ENCODE results near the gene LAT. TPM values are rescaled to one million over a fixed set of nuclear protein-coding genes. Genes with fewer than 3 reads are reported as not detected.

The LAT gene
- total RNA-seq, 1 experiment from 2014 or later, result 3.3 TPM

- H3K79me2 ChIP-seq (ENCODE audit: insufficient read depth, low read length), result no peaks in the 10 kb centered on the region
- ChIA-PET CTCF (interaction anchor here (0.9 kb wide), 1 partner anchor 12 kb away, joined by 3 read pairs; no protein-coding TSS in a partner anchor), POLR2A (no interaction called here)
These were observed 4.5 kb downstream of the LAT start for GRCh38 chr16:28989363-28989762.

More at GRCh38 chr16:28989363-28989762, 4.5 kb downstream of the LAT start:
- H3K4me1 ChIP-seq (ENCODE audit: control insufficient read depth in 1 of 2, insufficient read depth in 2 of 2, low read length in 2 of 2), result no peaks in the 10 kb centered on the region
- H3K9me3 ChIP-seq (ENCODE audit: control insufficient read depth in 1 of 2, insufficient read depth in 1 of 2, low read depth in 1 of 2, low read length in 2 of 2), result no peaks in the 10 kb centered on the region
- H3K4me2 ChIP-seq (ENCODE audit: low read length), result no peak overlapping the region
- ATAC-seq, result no peak
- H3K27ac ChIP-seq (ENCODE audit: low read depth, low read length), result no peak overlapping the region
- no peak for DNase-seq (ENCODE audit: low read depth, low spot score)
- no peak overlapping the region for H3K9ac ChIP-seq (ENCODE audit: low read length)
- intact Hi-C loops (cut with micrococcal nuclease), result no loop called here
- TF ChIP-seq ATF3 (IDR thresholded peaks at IDR 0.05) (no peak), ZFX (IDR thresholded peaks at IDR 0.05) (no peak), JUND (IDR thresholded peaks at IDR 0.05) (no peak), YY1 (IDR thresholded peaks at IDR 0.05; ENCODE audit: extremely low read depth, insufficient replicate concordance, low read depth, low read length) (no peak), CEBPB (IDR thresholded peaks at IDR 0.05; ENCODE audit: low read depth) (no peak), ZNF274 (IDR thresholded peaks at IDR 0.05; ENCODE audit: low read depth, low read length) (no peak), EZH2phosphoT487 (IDR thresholded peaks at IDR 0.05; ENCODE audit: borderline replicate concordance) (no peak), SRF (IDR thresholded peaks at IDR 0.05; ENCODE audit: low read depth) (no peak), MAX (IDR thresholded peaks at IDR 0.05) (no peak), POLR2AphosphoS5 (IDR thresholded peaks at IDR 0.05; ENCODE audit: low read depth, low read length) (no peak), POLR2A (IDR thresholded peaks at IDR 0.05; ENCODE audit: borderline replicate concordance, extremely low read depth, insufficient read depth, insufficient read length) (no peak), TCF7L2 (IDR thresholded peaks at IDR 0.05; ENCODE audit: borderline replicate concordance, extremely low read depth, insufficient read depth, insufficient read length) (no peak), EGR1 (IDR thresholded peaks at IDR 0.05; ENCODE audit: low read depth) (no peak), EZH2 (IDR thresholded peaks at IDR 0.05) (no peak), SP1 (IDR thresholded peaks at IDR 0.05; ENCODE audit: low read depth) (no peak), CBX3 (IDR thresholded peaks at IDR 0.05; ENCODE audit: low read depth) (no peak), ZBTB33 (IDR thresholded peaks at IDR 0.05; ENCODE audit: extremely low read depth, insufficient replicate concordance, low read length) (no peak), CTCF (IDR thresholded peaks at IDR 0.05 in 2 of 3, conservative IDR thresholded peaks at IDR 0.05 in 1 of 3; ENCODE audit: borderline replicate concordance in 1 of 3, insufficient read depth in 1 of 3, low read depth in 2 of 3, low read length in 2 of 3) (no peak), SIN3A (IDR thresholded peaks at IDR 0.05; ENCODE audit: low read depth) (no peak), ELF1 (IDR thresholded peaks at IDR 0.05; ENCODE audit: borderline replicate concordance, low read depth) (no peak)
- H3K36me3 ChIP-seq (ENCODE audit: control insufficient read depth in 1 of 2, insufficient read depth in 2 of 2, low read length in 2 of 2), result no peaks in the 10 kb centered on the region
- BruUV-seq (replicated peaks), result no TSS peak
- H4K20me1 ChIP-seq (ENCODE audit: insufficient read depth), result no peaks in the 10 kb centered on the region
- no peak overlapping the region for H3K4me3 ChIP-seq (replicated peaks in 1 of 2; ENCODE audit: low read depth in 1 of 2, low read length in 2 of 2)
- H3K27me3 ChIP-seq (ENCODE audit: insufficient read depth, low read length), result no peaks in the 10 kb centered on the region
- H3K9me2 ChIP-seq (ENCODE audit: insufficient read depth), result no peaks in the 10 kb centered on the region
- RAD21 ChIA-PET (ENCODE audit: low non-redundant PET in 1 of 2, low total read pairs in 2 of 2, uncharacterized antibody in 2 of 2, unreplicated experiment in 2 of 2), result no interaction called here
- no peak overlapping the region for H2AFZ ChIP-seq (ENCODE audit: low read depth, low read length, poor library complexity, severe bottlenecking)

Measured in HCT116 (cell line).